HL-60 (cell line): ENCODE results near the gene ATP5F1C.

Source experiments
- DNase-seq, 2 experiments: peaks; one replicate each; pipeline ENCODE4 v3.0.0-alpha.2; 2010 to 2020; ENCODE audit warnings: low read depth in 1 of 2, low spot score in 1 of 2
- H3K27ac ChIP-seq: fragments of 250-450 bp; sonication (Bioruptor Pico); replicated peaks from 2 replicates; pipeline ENCODE4 v1.5.1; 2020; ENCODE audit warnings: mild to moderate bottlenecking, moderate library complexity
- H3K27me3 ChIP-seq: fragments of 250-450 bp; sonication (Bioruptor Pico); 2 replicates; pipeline ENCODE4 v1.5.1; 2021; ENCODE audit warnings: mild to moderate bottlenecking, moderate library complexity; ENCODE audit not compliant: insufficient read depth, poor library complexity, severe bottlenecking
- H3K4me3 ChIP-seq: replicated peaks from 2 replicates; pipeline ENCODE4 v1.5.1; 2011; ENCODE audit warnings: mild to moderate bottlenecking, control low read depth, low read length; ENCODE audit not compliant: insufficient read depth
- CTCF ChIP-seq: IDR thresholded peaks from one replicate; pipeline ENCODE4 v1.5.1; 2011; ENCODE audit warnings: low read length, control low read depth, inconsistent platforms; ENCODE audit not compliant: insufficient read depth
- GABPA ChIP-seq: IDR thresholded peaks from 2 replicates; pipeline ENCODE4 v1.6.1; 2012; ENCODE audit warnings: low read depth
- POLR2AphosphoS5 ChIP-seq: IDR thresholded peaks from 2 replicates; pipeline ENCODE4 v1.6.1; 2012; ENCODE audit warnings: low read depth
- REST ChIP-seq: IDR thresholded peaks from 2 replicates; pipeline ENCODE4 v1.6.1; 2012; ENCODE audit warnings: low read depth; ENCODE audit not compliant: insufficient replicate concordance
- SPI1 ChIP-seq: IDR thresholded peaks from 2 replicates; pipeline ENCODE4 v1.6.1; 2012; ENCODE audit warnings: low read depth, mild to moderate bottlenecking, borderline replicate concordance

ATP5F1C gene

GRCh38 chr10:7824251-7824650, 36.3 kb downstream of the ATP5F1C start:
- no peak for TF ChIP-seq GABPA
- TF ChIP-seq CTCF: no peak
- TF ChIP-seq POLR2AphosphoS5: no peak
- no peak for TF ChIP-seq SPI1
- TF ChIP-seq REST: no peak
- no peaks in the 10 kb centered on the region for H3K27me3 ChIP-seq
- no peak overlapping the region for H3K4me3 ChIP-seq
- no peak overlapping the region for H3K27ac ChIP-seq
- DNase-seq: no peak

GRCh38 chr10:7826971-7827370, 39.0 kb downstream of the ATP5F1C start:
- DNase-seq: no peak
- no peaks in the 10 kb centered on the region for H3K27me3 ChIP-seq
- H3K27ac ChIP-seq: no peak overlapping the region
- H3K4me3 ChIP-seq: no peak overlapping the region
- no peak for TF ChIP-seq SPI1
- TF ChIP-seq REST: no peak
- no peak for TF ChIP-seq CTCF
- TF ChIP-seq POLR2AphosphoS5: no peak
- no peak for TF ChIP-seq GABPA

GRCh38 chr10:7829289-7829834, 41.4 kb downstream of the ATP5F1C start:
- DNase-seq: no peak

More at GRCh38 chr10:7829289-7829834, 41.4 kb downstream of the ATP5F1C start:
- TF ChIP-seq REST (no peak), GABPA (no peak), POLR2AphosphoS5 (no peak), CTCF (no peak), SPI1 (no peak)
- H3K27me3 ChIP-seq: no peaks in the 10 kb centered on the region
- H3K4me3 ChIP-seq: no peak overlapping the region
- H3K27ac ChIP-seq: no peak overlapping the region
